CD4-positive, alpha-beta T cell treated with Interleukin-4 for 4 hours (primary cell): ENCODE results near the gene TLR4.

Source experiments
- DNase-seq: peaks from one replicate; pipeline ENCODE4 v3.0.0-alpha.2; 2020

TLR4 gene

DNA sequence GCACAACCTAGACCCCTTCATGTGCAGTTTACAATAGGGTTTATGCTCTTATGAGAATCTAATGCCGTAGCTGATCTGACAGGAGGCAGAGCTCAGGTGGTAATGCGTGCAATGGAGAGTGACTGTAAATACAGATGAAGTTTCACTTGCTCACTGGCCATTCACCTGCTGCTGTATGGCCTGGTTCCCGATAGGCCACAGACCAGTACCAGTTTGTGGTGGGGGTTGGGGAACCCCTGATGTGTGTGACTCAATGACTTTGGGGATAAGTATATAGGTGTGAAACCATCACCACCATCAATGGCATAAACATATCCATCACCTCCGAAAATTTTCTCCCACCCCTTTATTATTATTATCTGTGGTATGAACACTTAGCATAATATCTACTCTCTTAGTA lies 42.1 kb downstream of the TLR4 start:
- DNase-seq: no peak

GRCh38 chr9:117747386-117747970 lies 43.3 kb downstream of the TLR4 start:
- no peak for DNase-seq

DNA sequence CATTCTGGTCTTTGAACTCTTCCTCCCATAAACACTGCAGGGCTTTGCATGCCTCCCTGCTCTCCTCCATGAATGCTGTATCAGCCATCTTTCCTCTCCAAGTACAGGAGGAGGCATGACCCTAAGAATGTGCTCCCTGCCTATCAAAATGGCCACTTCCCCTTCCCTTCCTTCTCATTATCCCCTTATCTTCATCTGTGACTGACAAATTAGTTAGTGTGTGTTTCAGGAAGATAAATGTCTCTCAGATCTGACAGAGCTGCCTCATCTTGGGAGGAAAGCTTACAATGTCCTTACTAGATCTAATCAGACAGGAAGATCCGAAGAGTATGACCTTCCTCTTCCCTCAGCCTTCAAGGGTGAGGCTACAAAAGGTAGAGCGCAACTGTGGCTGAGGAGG lies 46.2 kb downstream of the TLR4 start:
- DNase-seq: no peak

DNA sequence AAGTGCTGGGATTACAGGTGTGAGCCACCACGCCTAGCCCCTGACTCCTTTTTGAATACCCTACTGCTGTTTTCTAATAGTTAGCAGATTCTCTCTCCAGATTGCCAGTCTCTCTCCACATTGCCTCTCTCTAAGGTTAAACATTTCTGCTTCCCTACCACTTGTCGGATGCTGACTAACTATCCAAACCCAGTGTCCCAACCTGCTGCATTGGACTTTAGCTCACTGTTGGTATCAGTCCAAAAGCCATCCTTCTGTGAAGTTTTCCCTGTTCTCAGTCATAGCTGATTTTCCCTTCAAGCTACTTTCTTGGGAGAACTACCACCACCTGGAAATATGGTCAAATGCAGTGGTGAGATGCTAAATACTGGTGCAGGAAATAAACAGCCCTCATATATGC lies 48.7 kb downstream of the TLR4 start:
- no peak for DNase-seq

DNA sequence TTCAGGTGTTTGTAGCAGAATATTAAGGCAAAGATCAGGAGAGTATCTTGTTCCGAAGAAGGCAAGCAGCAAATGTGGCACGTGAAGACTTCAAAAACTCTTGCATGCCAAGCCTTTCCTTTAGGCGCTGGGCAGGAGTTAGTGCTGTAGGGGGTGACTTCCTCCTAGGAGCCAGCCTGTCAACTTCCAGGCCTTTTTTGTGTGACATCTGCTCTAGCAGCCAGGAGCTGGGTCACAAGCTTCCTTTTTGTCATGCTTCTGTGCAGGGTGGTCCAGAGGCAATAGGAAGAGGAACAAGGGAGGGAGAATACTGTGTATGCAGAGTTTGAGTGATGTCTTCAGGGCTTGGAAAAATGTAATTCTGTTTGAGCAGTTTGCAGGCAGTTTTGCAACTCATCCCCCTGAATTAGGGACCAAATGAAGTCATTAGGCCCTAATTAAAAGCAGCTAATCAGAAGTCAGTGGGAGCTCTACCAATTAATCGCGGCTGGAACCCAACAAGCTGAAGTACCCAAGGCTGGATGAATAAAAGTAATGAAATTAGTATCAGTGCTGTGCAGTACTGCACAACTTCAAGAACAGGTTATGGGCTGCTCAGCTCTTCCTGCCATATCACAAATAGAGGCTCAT lies 53.5 kb downstream of the TLR4 start:
- DNase-seq: no peak

DNA sequence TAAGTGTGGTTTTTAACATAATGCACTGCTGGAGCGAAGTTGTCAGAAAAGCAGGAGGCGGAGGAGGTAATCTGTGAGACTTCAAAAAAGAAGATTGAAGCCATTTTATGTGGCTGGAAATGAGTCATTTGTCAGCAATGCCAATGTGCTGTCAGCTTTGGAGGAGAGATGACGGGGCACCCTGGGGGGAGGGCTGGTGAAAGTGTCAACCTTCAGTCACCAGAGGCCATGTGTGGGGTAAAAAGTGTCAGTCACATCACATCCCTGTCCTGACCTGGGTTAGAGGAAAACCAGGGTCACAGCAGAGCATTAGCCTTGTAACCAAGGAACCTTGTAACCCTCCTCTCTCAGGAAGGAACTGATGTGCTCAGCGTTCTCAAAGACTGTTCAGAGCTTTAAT lies 59.1 kb downstream of the TLR4 start:
- DNase-seq: no peak

GRCh38 chr9:117768750-117769395 lies 64.7 kb downstream of the TLR4 start:
- no peak for DNase-seq

- no peak for DNase-seq
Measured at GRCh38 chr9:117771136-117771535, 66.9 kb downstream of the TLR4 start.

DNA sequence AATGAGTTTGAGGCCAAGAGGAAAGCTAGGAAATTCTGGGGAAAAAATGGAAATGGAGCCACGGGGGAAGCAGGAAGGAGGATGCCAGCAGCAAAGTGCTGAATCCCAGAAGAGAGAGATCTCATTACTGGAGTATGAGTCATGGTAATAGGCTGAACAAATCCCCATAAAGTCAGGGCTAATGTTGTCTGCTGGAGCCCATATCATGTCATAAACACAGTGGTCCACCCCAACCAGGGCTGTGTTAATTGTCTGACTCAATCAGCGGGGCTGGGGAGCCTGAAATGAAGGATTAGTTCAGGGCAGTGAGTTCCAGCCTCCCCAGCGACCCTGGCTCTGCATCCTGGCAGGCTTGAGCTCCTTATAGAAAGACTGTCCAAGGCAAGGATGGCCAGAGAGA lies 68.8 kb downstream of the TLR4 start:
- DNase-seq: no peak
